H1 (cell line): Measurements from ENCODE around the gene OR2H2. TPM values are rescaled to one million over a fixed set of nuclear protein-coding genes. Genes with fewer than 3 reads are reported as not detected.

Experiments used
- CTCF ChIA-PET: fragments of 300-600 bp; sonication (Branson Sonifier 250); formaldehyde crosslinking; loops from one replicate; lab custom pipeline; 2021; ENCODE audit not compliant: partially characterized antibody; lab: Charles Lee
- POLR2A ChIA-PET: fragments of 300-600 bp; sonication (Branson Sonifier 250); formaldehyde crosslinking; loops from one replicate; lab custom pipeline; 2021; ENCODE audit warnings: inconsistent platforms; ENCODE audit not compliant: partially characterized antibody; lab: Charles Lee
- DNase-seq, 2 experiments: peaks; one replicate each; pipeline versions ENCODE4 v3.0.0 to v3.0.0-alpha.2; 2010 to 2022; ENCODE audit warnings: low spot score in 2 of 2, low read depth in 1 of 2, mixed read lengths in 1 of 2
- FAIRE-seq: peaks from 2 replicates; lab custom pipeline; 2011; peaks lifted over from hg19 to GRCh38; lab: Jason Lieb, UNC
- H2AFZ ChIP-seq: 2 replicates; pipeline ENCODE4 v1.8.1; 2012; ENCODE audit warnings: low read length, inconsistent platforms
- H2AK5ac ChIP-seq: 2 replicates; pipeline ENCODE4 v1.6.1; 2013; ENCODE audit warnings: low read depth, low read length
- H2BK120ac ChIP-seq: replicated peaks from 2 replicates; pipeline ENCODE3; 2013; ENCODE audit warnings: low read depth, low read length, inconsistent platforms
- H2BK12ac ChIP-seq: 2 replicates; pipeline ENCODE4 v1.6.1; 2013; ENCODE audit warnings: low read depth, low read length
- H2BK15ac ChIP-seq: 2 replicates; pipeline ENCODE4 v1.6.1; 2013; ENCODE audit warnings: low read length
- H2BK20ac ChIP-seq: 2 replicates; pipeline ENCODE4 v1.6.1; 2013; ENCODE audit warnings: low read length
- H2BK5ac ChIP-seq: 2 replicates; pipeline ENCODE4 v1.6.1; 2013; ENCODE audit warnings: low read depth, low read length
- H3K14ac ChIP-seq: 2 replicates; pipeline ENCODE4 v1.6.1; 2013; ENCODE audit warnings: inconsistent platforms; ENCODE audit not compliant: insufficient read length
- H3K18ac ChIP-seq: 2 replicates; pipeline ENCODE4 v1.6.1; 2013; ENCODE audit warnings: low read length; ENCODE audit errors: extremely low read depth
- H3K23ac ChIP-seq: 2 replicates; pipeline ENCODE4 v1.6.1; 2013; ENCODE audit warnings: inconsistent platforms; ENCODE audit not compliant: insufficient read length
- H3K23me2 ChIP-seq: 2 replicates; pipeline ENCODE4 v1.6.1; 2013; ENCODE audit warnings: low read depth, low read length
- H3K27ac ChIP-seq: 2 replicates; pipeline ENCODE4 v1.6.1; 2011; ENCODE audit warnings: low read depth, low read length, inconsistent platforms
- H3K27me3 ChIP-seq, 4 experiments: replicated peaks in 1 of 4; 1 replicate in 1 of 4; 2 replicates in 3 of 4; pipeline versions ENCODE4 v1.6.1 to v1.8.1; 2011 to 2013; ENCODE audit warnings: low read length in 3 of 4, mild to moderate bottlenecking in 3 of 4, inconsistent platforms in 2 of 4, mixed read lengths in 2 of 4, moderate library complexity in 1 of 4; ENCODE audit not compliant: control insufficient read depth in 3 of 4, insufficient read depth in 3 of 4; ENCODE audit errors: extremely low read depth in 1 of 4
- H3K36me3 ChIP-seq, 4 experiments: 2 replicates each; pipeline versions ENCODE4 v1.6.1 to v1.8.1; 2011 to 2013; ENCODE audit warnings: mild to moderate bottlenecking in 4 of 4, low read length in 3 of 4, moderate library complexity in 2 of 4, control low read depth in 1 of 4, inconsistent platforms in 1 of 4; ENCODE audit not compliant: insufficient read depth in 4 of 4, control insufficient read depth in 2 of 4
- H3K4ac ChIP-seq: replicated peaks from 2 replicates; pipeline ENCODE3; 2013; ENCODE audit warnings: low read length, low read depth, mixed read lengths, inconsistent platforms; ENCODE audit not compliant: insufficient read length
- H3K4me1 ChIP-seq, 4 experiments: replicated peaks in 1 of 4; 1 replicate in 1 of 4; 2 replicates in 3 of 4; pipeline versions ENCODE4 v1.6.1 to v1.8.1; 2011 to 2013; ENCODE audit warnings: low read length in 3 of 4, inconsistent platforms in 2 of 4, mixed read lengths in 1 of 4; ENCODE audit not compliant: insufficient read depth in 4 of 4, control insufficient read depth in 3 of 4
- H3K4me2 ChIP-seq, 2 experiments: 2 replicates each; pipeline versions ENCODE4 v1.6.1 to v1.8.1; 2011 to 2013; ENCODE audit warnings: low read depth in 2 of 2, low read length in 2 of 2, control low read depth in 1 of 2, inconsistent platforms in 1 of 2, mild to moderate bottlenecking in 1 of 2; ENCODE audit not compliant: insufficient read depth in 1 of 2
- H3K4me3 ChIP-seq, 4 experiments: fragments of 200-600, 300-600 bp in 1 of 4; sonication (generic), shearing (Covaris generic), sonication (Bioruptor Twin) in 1 of 4; 2 replicates each; pipeline versions ENCODE4 v1.5.1 to v1.8.1; 2011 to 2016; ENCODE audit warnings: low read length in 4 of 4, low read depth in 3 of 4, control low read depth in 2 of 4, inconsistent platforms in 2 of 4, mild to moderate bottlenecking in 2 of 4, mixed read lengths in 1 of 4, moderate library complexity in 1 of 4; ENCODE audit not compliant: insufficient read depth in 2 of 4; ENCODE audit errors: extremely low read depth in 1 of 4
- H3K56ac ChIP-seq: replicated peaks from 2 replicates; pipeline ENCODE3; 2013; ENCODE audit warnings: low read depth, mild to moderate bottlenecking, mixed read lengths, low read length, inconsistent platforms; ENCODE audit not compliant: insufficient read length
- H3K79me1 ChIP-seq: 2 replicates; pipeline ENCODE4 v1.6.1; 2013; ENCODE audit warnings: low read depth, low read length, control low read depth
- H3K79me2 ChIP-seq, 2 experiments: 2 replicates each; pipeline versions ENCODE4 v1.6.1 to v1.8.1; 2012 to 2013; ENCODE audit warnings: low read length in 2 of 2, mild to moderate bottlenecking in 2 of 2, inconsistent platforms in 1 of 2; ENCODE audit not compliant: insufficient read depth in 2 of 2, control insufficient read depth in 1 of 2
- H3K9ac ChIP-seq, 4 experiments: replicated peaks in 1 of 4; 1 replicate in 1 of 4; 2 replicates in 3 of 4; pipeline versions ENCODE4 v1.6.1 to v1.8.1; 2011 to 2013; ENCODE audit warnings: low read depth in 3 of 4, low read length in 3 of 4, control low read depth in 2 of 4, mild to moderate bottlenecking in 2 of 4, moderate library complexity in 2 of 4, inconsistent platforms in 1 of 4; ENCODE audit errors: extremely low read depth in 1 of 4
- H3K9me3 ChIP-seq, 2 experiments: 2 replicates each; pipeline versions ENCODE4 v1.6.1 to v1.8.1; 2012 to 2013; ENCODE audit warnings: mild to moderate bottlenecking in 2 of 2, moderate library complexity in 2 of 2, control low read depth in 1 of 2, inconsistent platforms in 1 of 2, low read depth in 1 of 2, low read length in 1 of 2, mixed read lengths in 1 of 2; ENCODE audit not compliant: insufficient read depth in 2 of 2
- H4K20me1 ChIP-seq, 2 experiments: replicated peaks in 1 of 2; 2 replicates each; pipeline versions ENCODE3 to v1.8.1; 2011 to 2013; ENCODE audit warnings: inconsistent platforms in 2 of 2, low read length in 2 of 2, mild to moderate bottlenecking in 1 of 2; ENCODE audit not compliant: insufficient read depth in 2 of 2, control insufficient read depth in 1 of 2
- H4K5ac ChIP-seq: 2 replicates; pipeline ENCODE4 v1.6.1; 2013; ENCODE audit warnings: low read length, low read depth, mixed read lengths, inconsistent platforms; ENCODE audit not compliant: insufficient read length
- H4K8ac ChIP-seq: 2 replicates; pipeline ENCODE4 v1.8.0; 2013; ENCODE audit warnings: mild to moderate bottlenecking, moderate library complexity, low read length, inconsistent platforms; ENCODE audit not compliant: insufficient read depth; ENCODE audit errors: extremely low read depth
- H4K91ac ChIP-seq: replicated peaks from 2 replicates; pipeline ENCODE3; 2013; ENCODE audit warnings: low read length, mixed read lengths, inconsistent platforms; ENCODE audit not compliant: insufficient read length
- HDAC6 ChIP-seq: IDR thresholded peaks from one replicate; pipeline ENCODE4 v1.7.1; 2012; ENCODE audit warnings: low read depth, mild to moderate bottlenecking, inconsistent platforms, low read length, moderate library complexity
- JUN ChIP-seq: IDR thresholded peaks from 2 replicates; pipeline ENCODE4 v1.6.1; 2011; ENCODE audit warnings: low read depth, mild to moderate bottlenecking, improper control_type of control experiment, low read length
- KDM5A ChIP-seq: fragments of 200-600 bp; IDR thresholded peaks from 2 replicates; pipeline ENCODE4 v1.7.1; 2012; ENCODE audit warnings: mild to moderate bottlenecking, low read length, inconsistent platforms, mixed read lengths
- POLR2AphosphoS5 ChIP-seq: IDR thresholded peaks from 2 replicates; pipeline ENCODE4 v1.6.1; 2011; ENCODE audit warnings: low read depth, low read length
- RAD21 ChIP-seq, 2 experiments: IDR thresholded peaks in 1 of 2; conservative IDR thresholded peaks in 1 of 2; 2 replicates each; pipeline ENCODE4 v1.6.1; 2011; ENCODE audit warnings: low read depth in 2 of 2, low read length in 2 of 2, improper control_type of control experiment in 1 of 2, inconsistent platforms in 1 of 2, mild to moderate bottlenecking in 1 of 2, moderate library complexity in 1 of 2
- RXRA ChIP-seq: IDR thresholded peaks from 2 replicates; pipeline ENCODE4 v1.6.1; 2011; ENCODE audit warnings: low read depth, mild to moderate bottlenecking, low read length, moderate library complexity; ENCODE audit not compliant: insufficient read depth
- SP2 ChIP-seq: IDR thresholded peaks from 2 replicates; pipeline ENCODE4 v1.6.1; 2012; ENCODE audit warnings: mild to moderate bottlenecking, low read length, inconsistent platforms
- TCF12 ChIP-seq: IDR thresholded peaks from 2 replicates; pipeline ENCODE4 v1.6.1; 2011; ENCODE audit warnings: low read depth, mild to moderate bottlenecking, low read length
- WGBS, 2 experiments: shearing (Covaris generic) in 1 of 2; methylation state at CpG; one replicate each; pipeline versions ENCODE4 v1.1.6 to v1.1.7; 2013 to 2015; ENCODE audit warnings: low lambda C conversion rate in 2 of 2, mixed read lengths in 2 of 2, inconsistent platforms in 1 of 2, low coverage in 1 of 2, missing lambda C conversion rate in 1 of 2; ENCODE audit not compliant: insufficient replicate concordance in 2 of 2, insufficient coverage in 1 of 2, insufficient read length in 1 of 2; ENCODE audit errors: extremely low coverage in 1 of 2, missing lambda C conversion rate in 1 of 2; 5-methylcytosine and 5-hydroxymethylcytosine counted together
- polyA plus RNA-seq, 7 experiments: library from polyadenylated mRNA; depleted of rRNA in 3 of 7; stranded (reverse) in 5 of 7; unstranded in 2 of 7; fragments of >200 nt in 5 of 7; fragments of 200-250 nt in 2 of 7; gene quantifications; 1 replicate in 5 of 7; 2 replicates in 1 of 7; 4 replicates in 1 of 7; pipeline versions ENCODE4 v1.2.1 to v1.2.3, GENCODE V29; 2011 to 2013; ENCODE audit warnings: missing spikeins in 2 of 7, mixed read lengths in 2 of 7
- total RNA-seq: library from RNA; stranded (reverse); fragmentation: NEBNext Ultra II Directional; extraction: Animal tissue kit (Norgen Biotek cat#: 25700); gene quantifications from 2 replicates; pipeline ENCODE4 v1.2.1, GENCODE V29; 2021

The OR2H2 gene
- total and polyA plus RNA-seq, 2 of the 8 experiments (the other 6 are each of a cell fraction or from before 2014, with no cell fraction given): not detected

GRCh38 chr6:29603456-29603855, 18.5 kb downstream of the OR2H2 start:
- H3K23me2 ChIP-seq: no peaks in the 10 kb centered on the region
- CTCF ChIA-PET: interaction anchor here (0.6 to 2.5 kb wide), 21 partner anchors 8 to 606 kb away, joined by 3 to 24 read pairs (median 3); partner anchors contain the start of genes OR10C1 and OR12D3
- H2BK5ac ChIP-seq: no peak overlapping the region
- no peak overlapping the region for H3K4ac ChIP-seq
- no peak overlapping the region for H2BK120ac ChIP-seq
- H4K91ac ChIP-seq: no peak overlapping the region
- peaks cover 38 to 93% (median 73%) of the 10 kb centered on the region in 4 experiments for H3K36me3 ChIP-seq
- no peaks in the 10 kb centered on the region for H3K79me2 ChIP-seq
- no peak overlapping the region for H3K4me2 ChIP-seq
- H3K4me1 ChIP-seq: peaks cover 0 to 10% (median 0%) of the 10 kb centered on the region in 4 experiments; a peak in 3 of 7 replicates
- no peak overlapping the region for H3K18ac ChIP-seq
- H2BK15ac ChIP-seq: no peak overlapping the region
- 0 out of 2 replicates have a peak, but pooled peaks cover 2% of the 10 kb centered on the region for H3K79me1 ChIP-seq
- H3K56ac ChIP-seq: no peak overlapping the region
- H3K14ac ChIP-seq: no peak overlapping the region
- H4K8ac ChIP-seq: no peak overlapping the region
- H3K23ac ChIP-seq: no peak overlapping the region
- H3K4me3 ChIP-seq: no peak overlapping the region
- no peak overlapping the region for H2BK20ac ChIP-seq
- H3K9me3 ChIP-seq: no peaks in the 10 kb centered on the region
- no peak overlapping the region for H2AFZ ChIP-seq
- H3K27ac ChIP-seq: no peak overlapping the region
- peaks cover 6 to 18% of the 10 kb centered on the region in 2 experiments for H4K20me1 ChIP-seq
- POLR2A ChIA-PET: interaction anchor here (0.8 to 5.4 kb wide), 10 partner anchors 8 to 24 kb away, joined by 3 to 58 read pairs (median 7); no protein-coding TSS in a partner anchor
- no peak overlapping the region for H3K9ac ChIP-seq
- WGBS, 2 experiments: 75% methylated on average over 5 of the region's 11 CpGs; no CpG with 5 or more reads in 1 of the 2 experiments
- no peak overlapping the region for H2AK5ac ChIP-seq
- FAIRE-seq (no peak), DNase-seq (no peak)
- H3K27me3 ChIP-seq: no peaks in the 10 kb centered on the region
- H2BK12ac ChIP-seq: no peak overlapping the region
- H4K5ac ChIP-seq: no peak overlapping the region
- TF ChIP-seq HDAC6: no peak
- no peak for TF ChIP-seq SP2
- TF ChIP-seq TCF12: no peak
- no peak for TF ChIP-seq JUN
- TF ChIP-seq POLR2AphosphoS5: no peak
- TF ChIP-seq KDM5A: no peak
- no peak for TF ChIP-seq RXRA
- no peak for TF ChIP-seq RAD21 (IDR thresholded peaks at IDR 0.05 in 1 of 2, conservative IDR thresholded peaks at IDR 0.05 in 1 of 2; ENCODE audit: low read depth in 2 of 2, low read length in 2 of 2)
